HK-2 (cell line): Measurements from ENCODE around the gene CHST8.

Experiments used
- DNase-seq: peaks from one replicate; pipeline ENCODE4 v3.0.0-alpha.2; 2018; ENCODE audit not compliant: unreplicated experiment

The CHST8 gene

DNA sequence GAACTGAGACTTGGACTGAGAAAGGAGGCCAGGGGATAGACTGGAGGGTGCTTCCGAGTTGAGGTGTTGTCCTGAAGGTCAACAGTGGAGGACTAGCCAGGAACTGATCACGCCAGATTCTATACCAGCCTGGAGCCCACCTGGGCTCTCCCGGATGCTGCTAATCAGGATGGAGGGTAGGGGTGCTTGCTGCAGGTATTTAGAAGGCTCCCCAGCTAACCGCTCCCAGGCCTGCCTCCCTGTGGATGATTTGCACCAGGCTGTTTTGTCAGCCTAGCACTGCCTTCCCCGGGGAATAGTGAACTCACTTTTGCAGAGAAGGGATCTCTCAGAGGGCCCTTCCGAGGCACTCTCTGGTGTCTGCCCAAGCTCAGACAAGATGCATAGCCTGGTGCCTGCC, 114.4 kb downstream of the CHST8 start:
- DNase-seq: no peak

- DNase-seq: no peak
These were observed 115.0 kb downstream of the CHST8 start for GRCh38 chr19:33736787-33737186.

GRCh38 chr19:33737681-33738371, 116.1 kb downstream of the CHST8 start:
- no peak for DNase-seq

DNA sequence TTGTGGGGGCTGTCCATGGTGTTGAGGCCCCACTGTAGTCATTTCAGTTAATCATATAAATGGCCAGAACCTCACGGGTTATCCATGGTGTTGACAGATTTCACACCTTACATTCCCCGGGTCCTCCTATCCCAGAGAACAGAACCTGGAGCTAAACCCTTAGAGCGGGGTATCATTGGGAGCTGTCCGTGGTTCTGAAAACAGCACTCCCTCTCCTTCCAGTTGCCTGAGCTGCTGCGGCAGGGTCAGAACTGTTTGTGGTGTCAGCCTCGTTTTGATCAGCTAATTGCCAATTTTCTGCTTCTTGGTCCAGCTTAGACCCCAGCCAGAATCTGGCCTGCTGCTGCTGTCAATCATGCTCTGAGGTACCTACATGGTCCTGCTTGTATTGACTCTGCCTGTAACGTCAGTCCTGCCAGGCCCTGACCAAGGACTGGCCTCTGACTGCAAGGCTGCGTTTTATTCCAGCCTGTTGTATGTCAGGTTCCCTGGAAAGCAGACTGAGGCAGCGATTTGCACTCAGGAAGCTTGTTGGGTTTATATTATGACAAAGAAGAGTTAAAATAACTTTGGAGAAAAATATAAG, 119.2 kb downstream of the CHST8 start:
- DNase-seq: peak; percentile 40

DNA sequence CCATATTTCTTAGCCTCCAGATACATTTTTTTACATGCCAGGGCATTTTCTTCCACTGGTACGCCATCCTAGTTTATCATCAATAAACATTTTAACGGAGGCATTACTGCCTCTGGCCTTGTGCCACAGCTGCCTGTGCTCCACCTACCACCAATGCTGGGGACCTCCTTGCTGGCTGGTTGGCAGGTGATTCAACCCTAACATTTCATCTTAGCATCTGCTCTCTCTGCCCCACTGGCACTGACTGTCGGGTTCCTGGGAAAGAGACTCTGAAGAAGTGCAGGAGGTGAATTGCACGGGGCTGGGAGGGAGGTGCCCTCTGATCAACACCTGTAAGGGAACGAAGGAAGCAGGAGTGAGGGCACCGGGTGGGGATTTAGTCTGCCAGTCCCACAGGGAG, 123.5 kb downstream of the CHST8 start:
- DNase-seq: no peak

GRCh38 chr19:33746159-33746558, 124.4 kb downstream of the CHST8 start:
- DNase-seq: no peak

DNA sequence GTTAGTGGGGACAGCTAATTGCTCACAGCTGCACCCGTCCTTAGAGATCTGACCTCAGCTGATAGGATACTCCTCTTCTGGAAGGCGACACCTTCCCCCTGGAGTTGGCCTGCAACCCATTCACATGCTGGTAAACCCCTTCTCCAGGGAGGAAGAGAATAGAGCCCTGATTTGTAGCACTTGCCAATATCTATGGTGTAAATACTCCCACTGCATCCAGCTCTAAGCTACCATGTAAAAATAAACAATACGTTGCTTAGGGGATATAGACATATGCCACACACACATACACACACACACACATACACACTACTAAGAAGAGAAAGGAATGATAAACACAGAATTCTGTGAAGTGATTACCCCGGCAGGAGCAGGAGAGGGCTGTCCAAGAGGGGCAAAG, 125.5 kb downstream of the CHST8 start:
- no peak for DNase-seq

DNA sequence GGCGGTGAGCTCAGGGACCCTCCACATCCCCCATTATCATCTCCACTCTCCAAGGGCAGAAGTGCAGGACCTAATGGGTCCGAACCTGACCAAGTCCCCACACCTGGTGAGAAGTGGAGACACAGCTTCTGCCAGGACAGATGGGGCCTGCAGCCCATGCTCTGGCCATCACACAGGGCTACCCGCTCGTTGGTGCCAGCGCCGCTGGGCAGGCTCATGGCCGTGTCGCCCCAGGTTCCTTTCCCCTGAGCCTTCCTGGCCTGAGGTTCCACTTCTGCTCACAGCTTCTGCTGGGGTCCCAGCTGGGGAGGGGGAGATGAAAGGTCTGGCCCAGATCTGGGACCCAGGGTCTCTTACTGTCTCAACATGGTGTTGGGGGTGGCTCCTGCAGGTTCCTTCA, 126.5 kb downstream of the CHST8 start:
- DNase-seq: no peak

GRCh38 chr19:33749016-33749415, 127.3 kb downstream of the CHST8 start:
- DNase-seq: no peak

- DNase-seq: no peak
These were observed 127.9 kb downstream of the CHST8 start for GRCh38 chr19:33749619-33750175.

DNA sequence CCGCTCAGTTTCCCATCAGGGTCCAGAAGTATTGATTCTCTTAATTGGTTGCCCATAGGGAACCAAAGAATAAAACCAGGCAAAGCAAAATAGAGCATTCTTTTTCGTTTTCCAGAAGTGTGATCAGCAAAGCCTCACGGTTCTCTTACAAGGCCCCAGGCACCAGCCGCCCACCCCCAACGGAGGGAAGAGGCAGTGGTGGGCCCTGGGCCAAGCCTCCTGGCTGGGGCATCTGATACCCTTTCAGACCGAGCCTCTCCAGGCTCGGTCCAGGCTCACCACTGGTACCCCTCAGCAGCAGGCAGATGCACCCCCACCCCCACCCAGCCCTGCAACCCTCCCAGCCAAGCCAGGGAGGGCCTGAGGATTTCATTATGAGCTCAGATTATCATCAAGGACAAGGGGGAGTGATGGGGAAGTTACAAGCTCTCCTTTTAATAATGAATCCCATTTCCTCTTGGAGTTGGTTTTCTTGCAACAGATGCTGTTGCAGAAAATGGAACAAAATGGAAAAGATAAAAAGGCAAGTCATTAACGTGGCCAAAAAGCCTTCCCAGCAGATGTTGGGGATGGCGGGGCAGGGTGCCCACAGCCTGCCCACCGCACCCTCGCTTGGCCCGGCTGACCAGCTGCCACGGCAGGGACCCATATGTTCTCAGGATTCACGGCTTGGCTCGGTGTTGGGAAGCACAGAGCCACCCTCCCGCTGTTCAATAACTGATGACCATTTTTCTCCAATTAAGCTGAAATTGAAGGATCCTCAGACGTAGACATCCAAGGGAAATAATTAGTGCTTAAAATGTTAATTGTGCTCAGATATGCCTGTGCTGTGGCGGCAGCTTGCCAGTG, 129.1 kb downstream of the CHST8 start:
- no peak for DNase-seq

- no peak for DNase-seq
These were observed 129.7 kb downstream of the CHST8 start for GRCh38 chr19:33751436-33751770.

DNA sequence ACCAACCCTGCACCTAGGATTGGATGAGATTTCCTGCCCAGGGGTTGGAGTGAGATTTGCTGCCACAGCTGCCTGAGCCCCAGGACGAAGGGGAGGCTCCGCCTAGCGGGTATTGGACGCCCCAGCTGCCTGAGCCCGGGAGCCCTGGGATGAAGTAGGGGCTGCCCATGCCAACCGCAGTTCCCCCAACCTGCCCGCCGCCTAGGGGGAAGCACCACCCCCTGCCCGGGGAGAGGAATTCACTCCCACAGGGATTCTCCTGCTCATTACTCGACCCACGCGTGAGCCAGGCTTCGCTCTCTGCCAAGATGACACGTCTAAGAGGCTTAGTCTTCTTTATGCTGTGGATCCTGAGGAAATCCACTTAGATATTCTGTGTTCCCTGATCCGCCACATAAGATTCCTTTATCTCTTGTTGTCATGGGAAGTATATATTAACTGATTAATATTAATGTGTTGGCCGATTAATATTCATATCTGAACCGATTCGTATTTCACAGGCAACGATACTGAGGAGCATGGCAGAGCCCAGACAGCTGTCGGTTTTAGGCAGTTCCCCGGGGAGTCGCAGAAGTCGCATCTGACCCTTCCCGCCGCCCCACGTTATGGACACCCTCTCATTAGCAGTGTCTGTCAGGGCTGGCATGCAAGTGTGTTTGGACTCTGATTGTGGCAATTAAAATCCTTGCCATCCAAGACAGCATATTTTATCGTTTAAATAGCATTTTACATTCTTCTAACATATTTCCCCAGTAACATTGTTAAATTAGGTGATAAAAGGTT, 130.5 kb downstream of the CHST8 start:
- DNase-seq: no peak

DNA sequence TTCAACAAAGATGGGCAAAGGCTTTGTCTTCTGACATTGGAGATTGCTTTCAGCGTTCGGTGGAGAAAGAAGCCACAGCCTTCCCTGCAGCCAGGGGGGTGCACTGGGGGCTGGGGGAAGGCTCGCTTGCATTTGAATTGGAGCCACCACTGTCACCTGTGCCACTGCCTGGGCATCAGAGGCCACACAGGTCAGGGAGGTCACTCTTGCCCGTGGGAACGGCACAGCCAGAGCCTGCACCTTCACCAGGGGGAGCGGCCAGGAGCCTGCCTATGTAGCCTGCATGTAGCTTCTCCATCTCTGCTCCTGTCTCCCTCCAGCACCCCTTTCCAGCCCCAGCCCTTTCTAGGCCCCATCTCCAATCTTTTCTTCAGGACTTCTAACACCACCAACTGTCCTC, 131.2 kb downstream of the CHST8 start:
- no peak for DNase-seq

GRCh38 chr19:33754361-33754760, 132.6 kb downstream of the CHST8 start:
- no peak for DNase-seq

DNA sequence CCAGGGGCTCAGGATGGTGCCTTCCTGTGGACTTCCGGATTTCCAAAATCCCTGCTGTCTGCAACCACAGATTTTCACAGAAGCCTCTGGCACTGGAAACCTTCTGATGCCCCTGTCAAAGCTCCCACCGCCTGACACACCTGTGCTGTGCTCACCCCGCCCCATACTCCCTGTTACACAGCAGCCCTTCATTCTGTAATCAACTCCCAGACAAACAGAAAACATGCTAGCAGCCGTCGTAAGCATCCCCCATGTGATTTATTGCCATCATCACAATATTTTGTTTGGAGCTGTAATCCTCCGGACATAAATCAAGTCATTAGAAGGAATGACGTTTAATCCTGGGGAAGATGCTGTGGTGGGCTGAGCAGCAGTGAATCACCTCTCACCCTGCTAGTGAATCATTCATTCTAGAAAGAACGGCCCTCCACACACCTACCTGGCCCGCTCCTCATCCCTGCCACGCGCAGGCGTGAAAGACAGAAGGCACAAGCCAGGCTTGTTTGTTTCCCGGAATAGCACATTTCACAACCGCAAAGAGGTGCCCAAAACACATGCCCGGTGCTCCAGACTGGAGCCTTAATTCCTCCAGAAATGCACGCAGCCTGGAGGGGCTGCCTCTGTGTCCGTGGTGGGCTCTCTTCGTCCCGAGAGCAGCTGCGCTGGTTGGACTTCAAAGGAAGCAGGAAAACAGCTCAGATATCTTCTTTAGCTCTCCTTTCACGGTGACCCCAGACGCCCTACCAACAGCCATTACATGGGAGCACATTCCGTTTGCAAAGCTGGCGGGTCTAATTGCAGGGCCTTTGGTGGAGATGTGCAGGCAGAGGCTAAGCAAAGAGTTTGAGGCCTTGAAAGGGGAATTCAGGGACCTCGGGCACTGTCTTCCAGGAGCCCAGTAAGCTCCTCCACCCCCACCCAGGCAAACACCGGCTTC, 133.6 kb downstream of the CHST8 start:
- DNase-seq: no peak

DNA sequence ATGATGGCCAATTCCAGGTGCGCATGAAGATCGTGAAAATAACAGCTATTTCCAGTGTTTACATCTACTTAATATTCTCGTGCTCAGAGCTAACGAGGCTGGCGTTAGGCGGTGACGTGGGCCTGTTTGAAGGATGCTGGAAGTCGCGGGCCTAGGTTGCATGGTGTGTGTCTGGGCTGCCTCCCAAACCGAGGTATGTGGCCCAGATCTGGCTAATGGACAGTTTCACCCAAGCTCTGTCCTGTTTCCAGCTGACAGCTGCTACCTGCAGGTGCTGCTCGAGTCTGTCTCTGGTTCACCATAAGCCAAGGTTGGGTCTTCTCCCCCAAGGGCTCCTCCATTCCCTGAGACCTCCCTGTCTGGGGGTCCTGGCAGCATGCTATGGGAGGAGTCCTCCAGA, 134.4 kb downstream of the CHST8 start:
- no peak for DNase-seq

GRCh38 chr19:33758541-33759013, 136.8 kb downstream of the CHST8 start:
- DNase-seq: peak; percentile 61

DNA sequence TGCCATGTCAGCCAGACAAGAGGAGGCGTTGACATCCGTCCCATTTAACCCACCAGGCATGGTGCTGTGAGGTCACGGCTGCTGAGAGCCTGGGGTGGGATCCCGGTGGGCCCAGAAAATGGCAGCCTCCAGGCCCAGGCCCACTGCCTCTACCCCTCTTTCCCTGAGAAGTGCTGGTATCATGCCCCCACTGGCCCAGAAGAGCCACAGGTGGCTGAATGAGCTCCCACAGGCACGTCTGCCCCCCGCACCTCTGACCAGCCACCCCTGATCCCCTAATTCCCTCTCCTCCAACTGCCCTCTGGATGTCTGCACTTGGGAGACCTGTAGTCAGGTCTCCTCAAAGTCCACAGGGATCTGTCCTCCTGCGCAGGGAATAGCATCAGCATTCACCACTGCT, 137.6 kb downstream of the CHST8 start:
- no peak for DNase-seq

DNA sequence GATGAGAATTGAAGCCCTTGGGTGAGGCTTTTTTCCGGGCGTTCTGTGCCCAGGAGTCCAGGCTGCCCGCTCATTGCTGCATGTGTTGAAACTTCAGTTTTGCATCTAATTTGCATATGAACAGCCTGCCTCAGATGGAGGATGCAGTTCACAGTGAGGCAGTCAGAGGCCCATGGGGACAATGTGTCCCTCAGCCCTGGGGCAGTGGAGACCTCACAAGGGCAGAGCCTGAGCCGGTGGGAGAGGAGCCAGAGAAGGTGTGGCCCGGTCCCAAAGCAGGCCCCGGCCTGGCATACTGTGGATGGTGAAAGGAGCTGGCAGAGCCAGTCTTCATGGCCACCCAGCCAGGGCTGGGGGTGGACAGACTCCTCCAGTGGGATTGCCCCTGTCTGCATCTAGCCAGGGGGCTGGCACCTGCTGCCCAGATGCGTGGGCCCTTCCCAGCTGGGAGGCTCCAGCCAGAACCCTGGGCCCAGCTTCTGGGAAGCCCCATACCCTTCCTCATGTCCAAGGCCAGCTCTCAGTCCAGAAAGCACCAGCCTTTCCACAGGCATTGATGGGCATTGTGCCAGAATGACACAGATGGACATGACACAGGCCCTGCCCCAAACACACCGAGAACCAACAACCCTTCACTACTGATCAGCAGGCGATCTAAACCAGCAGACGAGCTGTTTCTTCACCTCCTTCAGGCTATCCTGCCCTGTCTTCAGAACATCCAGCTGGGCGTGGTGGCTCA, 142.0 kb downstream of the CHST8 start:
- DNase-seq: no peak
